ENCODE data around the gene GFRA4.
"Not testable (repeated sequence)": the region's sequence is repeated elsewhere in the genome, so short reads cannot be mapped to it uniquely, and the experiment has no call there.

Gene GFRA4

GRCh38 chr20:3627476-3627875 is 35.7 kb downstream of the GFRA4 start:
- DNase-seq (ENCODE audit: extremely low read depth in 1 of 2, low read depth in 1 of 2), result no peak

GRCh38 chr20:3622406-3622805 is 40.8 kb downstream of the GFRA4 start:
- no peak for DNase-seq (ENCODE audit: extremely low read depth in 1 of 2, low read depth in 1 of 2)

GRCh38 chr20:3621111-3621510 is 42.1 kb downstream of the GFRA4 start:
- no peak for DNase-seq (ENCODE audit: extremely low read depth in 1 of 2, low read depth in 1 of 2)

GRCh38 chr20:3616250-3616649 is 46.9 kb downstream of the GFRA4 start:
- DNase-seq (ENCODE audit: extremely low read depth in 1 of 2, low read depth in 1 of 2), result no peak

- DNase-seq (ENCODE audit: extremely low read depth in 1 of 2, low read depth in 1 of 2), result not testable (repeated sequence)
Measured at GRCh38 chr20:3615171-3615840, 47.9 kb downstream of the GFRA4 start.

GRCh38 chr20:3614466-3614865 is 48.7 kb downstream of the GFRA4 start:
- no peak for DNase-seq (ENCODE audit: extremely low read depth in 1 of 2, low read depth in 1 of 2)

- DNase-seq (ENCODE audit: extremely low read depth in 1 of 2, low read depth in 1 of 2), result no peak
Measured at GRCh38 chr20:3613821-3614440, 49.3 kb downstream of the GFRA4 start.

GRCh38 chr20:3612795-3613572 is 50.2 kb downstream of the GFRA4 start:
- DNase-seq (ENCODE audit: extremely low read depth in 1 of 2, low read depth in 1 of 2), result no peak

- no peak for DNase-seq (ENCODE audit: extremely low read depth in 1 of 2, low read depth in 1 of 2)
Measured at GRCh38 chr20:3611901-3612300, 51.3 kb downstream of the GFRA4 start.
